Measurements from ENCODE around the gene TMEM138. TPM values are rescaled to one million over a fixed set of nuclear protein-coding genes. Genes with fewer than 3 reads are reported as not detected.

TMEM138 gene
- total and polyA plus RNA-seq, 2 of the 4 experiments (the other 2 are of a cell fraction): 16.8 to 53.2 TPM

DNA sequence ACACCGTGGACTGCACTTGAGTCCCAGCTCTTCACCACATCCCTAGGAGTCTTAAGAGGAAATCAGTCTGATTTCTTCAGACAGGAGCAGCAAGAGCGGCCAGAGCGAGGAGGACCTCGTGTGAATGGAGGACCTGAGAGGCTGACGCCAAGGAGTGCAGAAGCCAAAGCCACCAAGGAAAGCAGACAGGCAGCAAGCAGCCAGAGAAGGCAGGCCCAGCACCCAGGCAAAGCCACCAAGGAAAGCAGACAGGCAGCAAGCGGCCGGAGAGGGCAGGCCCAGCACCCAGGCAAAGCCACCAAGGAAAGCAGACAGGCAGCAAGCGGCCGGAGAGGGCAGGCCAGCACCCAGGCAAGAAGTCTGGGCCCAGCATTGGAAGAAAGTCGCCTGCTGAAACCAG, 12.3 kb upstream of the TMEM138 start:
- H4K8ac ChIP-seq (ENCODE audit: low read depth in 2 of 2, low read length in 2 of 2): no peak overlapping the region
- no peak overlapping the region for H4K91ac ChIP-seq (ENCODE audit: insufficient read depth, low read depth, low read length)
- DNase-seq: no peak
- CTCF ChIA-PET: interaction anchor here (0.5 kb wide), 1 partner anchor 31 kb away, joined by 3 read pairs; no protein-coding TSS in a partner anchor
- WGBS, 2 experiments (ENCODE audit: extremely low coverage in 2 of 2, insufficient read length in 1 of 2): 100% methylated on average over 6 of the region's 10 CpGs; no CpG with 5 or more reads in 1 of the 2 experiments
- H3K79me1 ChIP-seq (ENCODE audit: low read depth in 1 of 2, low read length in 2 of 2): no peaks in the 10 kb centered on the region; a peak in 2 of 4 replicates
- no peak overlapping the region for H2AFZ ChIP-seq (replicated peaks; ENCODE audit: low read length, poor library complexity)
- dilution Hi-C loops (cut with HindIII; ENCODE audit: low sequenced_read_pairs, unreplicated experiment): no loop called here
- H4K20me1 ChIP-seq (ENCODE audit: insufficient read depth, low read length): no peaks in the 10 kb centered on the region
- no peak overlapping the region for H3K18ac ChIP-seq (ENCODE audit: low read depth, low read length)
- in situ Hi-C loops (cut with MboI; ENCODE audit: low sequenced_read_pairs): no loop called here
- H3K23ac ChIP-seq (ENCODE audit: low read depth, low read length): no peak overlapping the region
- TF ChIP-seq RFX5 (IDR thresholded peaks at IDR 0.05; ENCODE audit: low read depth, low read length) (no peak), CEBPB (IDR thresholded peaks at IDR 0.05; ENCODE audit: low read depth, low read length) (no peak), NFE2L2 (IDR thresholded peaks at IDR 0.05; ENCODE audit: low read depth, low read length) (no peak)
- H3K9ac ChIP-seq (ENCODE audit: low read depth, low read length): no peak overlapping the region
- no peaks in the 10 kb centered on the region for H3K27me3 ChIP-seq (ENCODE audit: control insufficient read depth, insufficient read depth, low read length)
- no peak overlapping the region for H2BK15ac ChIP-seq (ENCODE audit: low read depth, low read length)
- H3K4me2 ChIP-seq (ENCODE audit: low read depth, low read length): no peak overlapping the region
- H2AK5ac ChIP-seq (ENCODE audit: low read depth, low read length): no peak overlapping the region
- no peak overlapping the region for H2AK9ac ChIP-seq (replicated peaks; ENCODE audit: low read depth, low read length, poor library complexity)
- H3K4me3 ChIP-seq (ENCODE audit: insufficient read depth, low read depth, low read length): no peak overlapping the region
- H3K56ac ChIP-seq (ENCODE audit: extremely low read depth, insufficient read depth, low read length): no peak overlapping the region
- ATAC-seq (ENCODE audit: low read depth): no peak
- H3K27ac ChIP-seq (ENCODE audit: insufficient read depth, low read length): no peak overlapping the region
- H3K36me3 ChIP-seq (ENCODE audit: control insufficient read depth, insufficient read depth, low read length): peaks cover 48% of the 10 kb centered on the region
- no peak overlapping the region for H3K4ac ChIP-seq (ENCODE audit: low read depth, low read length)
- no peak overlapping the region for H2BK120ac ChIP-seq (ENCODE audit: low read depth, low read length)
- no peaks in the 10 kb centered on the region for H3K4me1 ChIP-seq (ENCODE audit: control insufficient read depth, insufficient read depth, low read length)
- BruUV-seq (replicated peaks): no TSS peak
- intact Hi-C loops (cut with micrococcal nuclease): no loop called here
- no peak overlapping the region for H2BK5ac ChIP-seq (ENCODE audit: low read depth, low read length, poor library complexity, severe bottlenecking)
- no peak overlapping the region for H4K5ac ChIP-seq (ENCODE audit: low read depth, low read length)
- peaks cover 5% of the 10 kb centered on the region; the same call in 1 of the 2 replicates for H3K9me1 ChIP-seq (ENCODE audit: insufficient read depth, low read length)
- POLR2A ChIA-PET (ENCODE audit: unreplicated experiment): no interaction called here
- no peaks in the 10 kb centered on the region for H3K9me3 ChIP-seq (ENCODE audit: control insufficient read depth, insufficient read depth, low read length)
- H3K14ac ChIP-seq (replicated peaks; ENCODE audit: low read depth, low read length): no peak overlapping the region
- no peak overlapping the region for H2BK20ac ChIP-seq (ENCODE audit: low read depth, low read length)

Data from IMR-90 (cell line).